GM21381 (cell line): ENCODE results near the gene FBXO15.
A peak's percentile ranks its signal among the peaks of the same experiment; 100 is the strongest.

ENCODE experiments used
- ATAC-seq: cut with Tn5 transposase; IDR thresholded peaks from one replicate; pipeline ENCODE4 v1.9.1; 2021; ENCODE audit warnings: mild to moderate bottlenecking, moderate library complexity; ENCODE audit not compliant: unreplicated experiment

FBXO15 gene

DNA sequence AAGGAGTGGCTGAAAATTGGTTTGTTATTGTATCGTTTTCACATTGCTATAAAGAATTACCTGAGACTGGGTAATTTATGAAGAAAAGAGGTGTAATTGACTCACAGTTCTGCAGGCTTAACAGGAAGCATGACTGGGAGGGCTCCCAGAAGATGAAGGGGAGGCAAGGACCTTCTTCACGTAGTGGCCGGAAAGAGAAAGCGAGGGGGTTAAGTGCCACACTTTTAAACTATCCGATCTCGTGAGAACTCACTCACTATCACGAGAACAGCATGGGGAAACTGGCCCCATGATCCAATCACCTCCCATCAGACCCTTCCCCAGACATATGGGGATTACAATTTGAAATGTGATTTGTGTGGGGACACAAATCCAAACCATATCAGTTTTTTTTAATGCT lies 81.6 kb downstream of the FBXO15 start:
- no peak for ATAC-seq

DNA sequence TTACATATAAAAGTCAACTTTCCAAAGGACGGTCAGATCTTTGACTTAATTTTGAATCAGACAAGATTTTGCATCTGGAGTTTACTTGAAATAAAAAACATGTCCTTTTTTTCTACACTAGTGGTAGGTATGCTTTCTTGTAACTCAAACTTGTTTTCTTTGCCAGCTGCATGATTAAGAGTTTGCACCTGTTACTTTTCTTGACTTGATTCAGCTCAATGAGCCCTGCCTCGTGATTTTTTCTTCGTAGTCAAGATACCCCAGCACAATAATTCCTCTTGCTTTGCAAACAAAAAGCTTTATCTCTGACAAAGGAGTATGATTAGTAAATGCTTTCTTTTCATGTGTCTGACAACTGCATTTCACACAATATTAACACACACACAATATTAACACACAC lies 82.3 kb downstream of the FBXO15 start:
- ATAC-seq = no peak

DNA sequence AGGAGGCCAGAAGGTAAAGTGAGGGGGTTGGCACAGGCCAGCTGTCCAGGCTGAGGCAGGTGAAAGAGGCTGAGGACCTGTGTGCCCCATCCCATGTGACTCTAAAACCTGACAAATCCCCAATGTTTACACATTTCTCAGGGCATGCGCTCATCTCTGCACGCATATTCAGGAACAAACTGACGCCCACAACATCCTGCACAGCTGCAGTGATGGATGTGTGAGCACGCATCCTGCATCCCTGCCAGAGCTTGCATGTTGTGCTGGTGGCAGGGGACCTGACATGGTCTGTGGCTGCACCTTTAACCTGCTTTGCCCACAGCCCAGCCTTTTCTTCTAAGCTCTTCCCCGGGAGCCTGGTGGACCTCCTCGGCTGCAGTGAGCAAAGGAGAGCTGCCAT lies 83.1 kb downstream of the FBXO15 start:
- no peak for ATAC-seq

DNA sequence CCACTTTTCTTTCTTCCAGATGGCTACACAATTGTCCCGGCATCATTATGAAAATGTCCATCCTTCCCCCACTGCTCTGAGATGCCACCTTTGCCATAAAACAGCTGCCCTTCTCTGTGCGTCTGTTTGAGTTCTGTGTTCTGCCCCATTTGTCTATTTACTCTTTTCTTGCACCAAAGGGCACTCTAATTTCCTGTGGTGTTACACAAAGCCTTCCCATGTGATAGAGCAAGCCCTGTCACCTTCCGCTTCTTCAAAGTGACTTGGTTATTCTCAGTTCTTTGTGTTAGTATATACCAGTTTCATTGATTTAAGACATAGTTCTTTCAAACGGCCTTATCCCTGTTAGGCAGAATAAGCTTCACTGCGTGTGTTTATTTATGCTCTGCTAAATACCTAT lies 84.1 kb downstream of the FBXO15 start:
- ATAC-seq = no peak

DNA sequence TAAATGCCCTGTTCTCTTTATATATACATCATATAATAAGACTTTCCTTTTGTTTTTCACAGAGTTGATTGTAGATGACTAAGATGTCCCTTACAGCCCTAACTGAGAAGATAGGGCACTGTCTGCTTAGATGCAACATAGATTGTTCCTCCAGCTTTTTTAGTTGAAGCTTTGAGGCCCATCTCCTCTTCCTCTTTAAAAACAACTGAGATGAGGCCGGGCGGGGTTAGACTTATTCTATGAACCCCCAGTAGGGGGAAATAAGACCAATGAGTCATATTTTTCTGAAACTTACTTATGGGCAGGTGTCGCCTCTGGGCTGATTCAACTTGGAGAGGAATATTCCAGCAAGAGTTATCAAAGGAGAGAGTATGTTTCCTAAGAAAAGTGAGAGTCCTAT lies 84.6 kb downstream of the FBXO15 start:
- no peak for ATAC-seq

DNA sequence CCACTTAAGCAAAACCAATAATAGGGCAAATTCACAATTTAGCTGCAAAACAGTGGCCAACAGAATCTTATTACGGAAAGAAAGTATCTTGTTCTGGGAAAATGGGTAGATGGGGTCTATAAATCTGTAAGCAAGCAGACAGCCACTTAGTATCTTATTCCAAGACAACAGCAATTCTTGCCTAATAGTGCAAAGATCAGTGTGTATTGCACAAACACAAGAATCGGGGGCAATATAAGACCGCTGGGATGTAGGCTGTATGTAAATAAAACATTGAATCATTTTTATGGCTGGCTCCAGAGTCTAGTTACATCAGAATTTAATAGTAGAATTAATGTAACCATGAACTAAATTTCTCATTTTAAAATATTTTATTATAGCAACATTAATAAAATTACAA lies 85.6 kb downstream of the FBXO15 start:
- ATAC-seq = no peak

DNA sequence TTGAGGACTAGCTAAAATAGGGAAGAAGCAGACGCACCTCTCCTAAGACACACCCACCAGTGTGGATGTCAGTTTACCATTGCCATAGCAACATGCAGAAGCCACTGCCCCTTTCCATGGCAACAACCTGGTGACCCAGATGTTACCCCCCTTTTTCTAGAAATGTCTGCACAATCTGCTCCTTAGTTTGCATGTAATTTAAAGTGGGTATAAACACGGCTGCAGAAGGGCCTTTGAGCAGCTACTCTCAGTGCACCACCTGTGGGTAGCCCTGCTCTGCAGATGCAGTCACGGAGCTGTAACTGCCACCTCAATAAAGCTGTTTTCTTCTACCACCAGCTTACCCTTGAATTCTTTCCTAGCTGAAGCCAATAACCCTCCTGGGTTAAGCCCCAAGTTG lies 87.1 kb downstream of the FBXO15 start:
- ATAC-seq = no peak

DNA sequence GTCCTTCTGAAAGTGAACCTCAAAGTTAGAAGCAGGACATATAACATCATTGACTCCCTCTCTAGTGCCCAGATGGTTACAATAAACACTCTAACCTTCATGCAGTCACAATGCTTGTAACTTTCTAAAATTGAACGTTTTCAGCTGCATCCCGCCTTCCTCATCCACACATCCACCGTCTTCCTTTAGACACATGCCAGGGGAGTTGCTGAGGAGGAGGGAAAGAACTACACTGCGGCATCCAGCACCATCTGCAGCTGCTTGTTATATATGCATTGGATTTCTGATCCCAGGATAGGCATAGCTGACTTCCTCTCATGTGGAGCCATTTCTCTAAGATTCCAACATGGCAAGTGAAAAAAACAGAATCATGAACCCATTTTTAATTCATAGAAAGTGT lies 96.8 kb downstream of the FBXO15 start:
- ATAC-seq = no peak

DNA sequence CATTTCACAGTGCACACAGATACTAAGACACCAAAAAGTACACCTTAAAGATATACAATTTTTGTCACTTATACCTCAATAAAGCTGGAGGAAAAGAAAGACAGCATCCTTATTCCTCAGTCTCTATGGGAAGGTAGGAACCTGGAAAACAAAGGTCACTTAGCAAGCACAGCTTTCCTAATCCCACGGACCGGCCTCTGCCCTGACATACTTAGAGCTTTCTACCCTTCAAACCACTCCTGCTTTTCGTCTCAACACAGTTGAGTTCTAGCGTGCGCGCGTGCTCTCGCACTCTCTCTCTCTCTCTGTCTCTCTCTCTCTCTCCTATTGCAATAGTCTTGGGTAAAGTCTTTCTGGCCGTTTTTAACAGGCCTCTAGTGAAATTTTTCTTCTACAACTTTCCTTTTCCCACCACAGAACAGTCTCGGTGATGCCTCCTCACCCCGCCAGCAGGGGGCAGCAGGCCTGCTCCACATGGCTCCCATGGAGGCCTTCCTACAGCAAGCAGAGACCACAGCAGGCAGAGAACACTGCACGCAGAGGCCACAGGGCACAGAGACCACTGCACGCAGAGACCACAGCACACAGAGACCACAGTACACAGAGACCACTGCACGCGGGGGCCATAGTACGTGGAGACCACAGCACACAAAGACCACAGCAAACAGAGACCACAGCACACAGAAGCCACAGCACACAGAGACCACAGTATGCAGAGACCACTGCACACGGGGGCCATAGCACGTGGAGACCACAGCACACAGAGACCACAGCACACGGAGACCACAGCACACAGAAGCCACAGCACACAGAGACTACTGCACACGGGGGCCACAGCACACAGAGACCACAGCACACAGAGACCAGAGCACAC lies 106.9 kb downstream of the FBXO15 start:
- ATAC-seq = peak; percentile 82

DNA sequence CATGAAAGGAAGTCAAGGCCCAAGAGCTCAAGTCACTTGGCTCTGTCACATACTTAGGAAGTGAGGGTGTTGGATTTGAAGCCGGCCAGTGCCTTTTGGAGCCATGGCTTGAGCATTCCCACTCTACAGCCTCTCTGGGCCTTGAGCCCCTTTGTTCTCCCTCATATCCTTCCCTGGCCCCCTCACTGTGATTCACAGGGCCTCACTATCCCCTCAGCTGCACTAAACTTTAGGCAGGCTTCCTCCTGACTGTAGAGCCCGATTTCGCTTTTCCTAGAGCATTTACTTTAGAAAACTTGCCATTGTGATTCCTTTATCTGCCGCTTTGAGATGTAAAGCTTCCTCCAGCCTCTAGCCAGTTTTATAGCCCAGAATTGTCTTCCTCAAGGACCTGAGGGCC lies 107.6 kb downstream of the FBXO15 start:
- ATAC-seq = no peak

DNA sequence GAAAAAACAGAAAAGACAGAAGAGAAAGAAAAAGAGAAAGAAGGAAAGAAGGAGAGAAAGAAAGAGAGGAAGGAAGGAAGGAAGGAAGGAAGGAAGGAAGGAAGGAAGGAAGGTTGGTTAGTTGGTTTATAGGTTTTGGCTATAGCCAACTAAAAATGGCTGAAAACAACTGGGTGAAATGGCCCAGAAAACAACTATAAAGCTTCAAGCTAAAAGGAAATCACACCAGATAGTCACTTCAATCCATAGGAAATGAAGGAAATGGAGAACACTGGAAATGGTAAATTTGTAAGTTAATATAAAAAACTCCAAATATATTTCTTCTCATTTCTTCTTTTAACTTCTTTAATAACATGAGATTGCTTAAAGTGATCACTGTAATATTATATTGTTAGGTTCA lies 118.5 kb downstream of the FBXO15 start:
- ATAC-seq = no peak
